NCI-H524 (cell line): Measurements from ENCODE around the gene STRIP1.
"Not testable (repeated sequence)": the region's sequence is repeated elsewhere in the genome, so short reads cannot be mapped to it uniquely, and the experiment has no call there.

ENCODE experiments used
- DNase-seq, 2 experiments: peaks; one replicate each; lab custom pipeline; 2025; lab: John Stamatoyannopoulos, UW

Gene STRIP1

GRCh38 chr1:110007046-110007830 lies 27.2 kb upstream of the STRIP1 start:
- peak in 1 of 2 experiments; percentile 39 for DNase-seq

- DNase-seq: no peak
These were observed 25.4 kb upstream of the STRIP1 start for GRCh38 chr1:110008971-110009565.

- DNase-seq: peak; percentile 20 to 72
These were observed 22.8 kb upstream of the STRIP1 start for GRCh38 chr1:110011527-110012041.

- no peak for DNase-seq
These were observed 22.2 kb upstream of the STRIP1 start for GRCh38 chr1:110012100-110012780.

GRCh38 chr1:110017792-110018191 lies 16.6 kb upstream of the STRIP1 start:
- no peak for DNase-seq

GRCh38 chr1:110018396-110018795 lies 16.0 kb upstream of the STRIP1 start:
- no peak for DNase-seq

- DNase-seq: no peak
These were observed 14.7 kb upstream of the STRIP1 start for GRCh38 chr1:110019770-110020169.

GRCh38 chr1:110021285-110021684 lies 13.1 kb upstream of the STRIP1 start:
- no peak for DNase-seq

- no peak for DNase-seq
These were observed 9.8 kb upstream of the STRIP1 start for GRCh38 chr1:110024613-110025012.

GRCh38 chr1:110030687-110031086 lies 3.7 kb upstream of the STRIP1 start:
- not testable (repeated sequence) for DNase-seq

- DNase-seq: no peak
These were observed 2.1 kb upstream of the STRIP1 start for GRCh38 chr1:110032327-110032726.

- DNase-seq: no peak
These were observed 1.0 kb upstream of the STRIP1 start for GRCh38 chr1:110033421-110033820.

- DNase-seq: no peak
These were observed 379 bp upstream of the STRIP1 start for GRCh38 chr1:110034040-110034450.

GRCh38 chr1:110035236-110035752 lies 870 bp downstream of the STRIP1 start:
- peak in 1 of 2 experiments; percentile 18 for DNase-seq

GRCh38 chr1:110038271-110038670 lies 3.8 kb downstream of the STRIP1 start:
- DNase-seq: peak; percentile 7 to 58

- no peak for DNase-seq
These were observed 5.2 kb downstream of the STRIP1 start for GRCh38 chr1:110039641-110040040.

GRCh38 chr1:110040548-110040947 lies 6.1 kb downstream of the STRIP1 start:
- no peak for DNase-seq

GRCh38 chr1:110043016-110043415 lies 8.6 kb downstream of the STRIP1 start:
- no peak for DNase-seq

GRCh38 chr1:110047463-110047862 lies 13.0 kb downstream of the STRIP1 start:
- no peak for DNase-seq

GRCh38 chr1:110048240-110048639 lies 13.8 kb downstream of the STRIP1 start:
- no peak for DNase-seq

- no peak for DNase-seq
These were observed 14.6 kb downstream of the STRIP1 start for GRCh38 chr1:110048923-110049601.
